ENCODE data around the gene NXPH3. TPM values are rescaled to one million over a fixed set of nuclear protein-coding genes. Genes with fewer than 3 reads are reported as not detected.

NXPH3 gene
- total and polyA plus RNA-seq, 10 of the 15 experiments (the other 5 are each of a cell fraction or from before 2014, with no cell fraction given): 0.08 to 0.35 (median 0.12) TPM; not detected in 2

GRCh38 chr17:49567871-49568694 is 7.6 kb upstream of the NXPH3 start (continued):
- peak; percentile 42; the same call in 1 of the 2 replicates for TF ChIP-seq YY1 (IDR thresholded peaks at IDR 0.05; ENCODE audit: low read depth, low read length)
- TF ChIP-seq RELA (IDR thresholded peaks at IDR 0.05; ENCODE audit: borderline replicate concordance, partially characterized antibody): peak; percentile 55
- TF ChIP-seq ZNF207 (IDR thresholded peaks at IDR 0.05; ENCODE audit: borderline replicate concordance): 0 out of 2 replicates have a peak, but pooled peaks have one; percentile 43
- TF ChIP-seq PAX5 (IDR thresholded peaks at IDR 0.05; ENCODE audit: borderline replicate concordance, low read depth, low read length): no peak
- TF ChIP-seq ATF2 (IDR thresholded peaks at IDR 0.05; ENCODE audit: low read length): no peak
- no peak for TF ChIP-seq ZNF687 (IDR thresholded peaks at IDR 0.05)
- TF ChIP-seq ZBTB33 (IDR thresholded peaks at IDR 0.05): no peak
- TF ChIP-seq, protein P1, sequence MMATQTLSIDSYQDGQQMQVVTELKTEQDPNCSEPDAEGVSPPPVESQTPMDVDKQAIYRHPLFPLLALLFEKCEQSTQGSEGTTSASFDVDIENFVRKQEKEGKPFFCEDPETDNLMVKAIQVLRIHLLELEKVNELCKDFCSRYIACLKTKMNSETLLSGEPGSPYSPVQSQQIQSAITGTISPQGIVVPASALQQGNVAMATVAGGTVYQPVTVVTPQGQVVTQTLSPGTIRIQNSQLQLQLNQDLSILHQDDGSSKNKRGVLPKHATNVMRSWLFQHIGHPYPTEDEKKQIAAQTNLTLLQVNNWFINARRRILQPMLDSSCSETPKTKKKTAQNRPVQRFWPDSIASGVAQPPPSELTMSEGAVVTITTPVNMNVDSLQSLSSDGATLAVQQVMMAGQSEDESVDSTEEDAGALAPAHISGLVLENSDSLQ (IDR thresholded peaks at IDR 0.05): peak; percentile 46; the same call in 1 of the 2 replicates
- TF ChIP-seq DPF2 (IDR thresholded peaks at IDR 0.05): 0 out of 2 replicates have a peak, but pooled peaks have one; percentile 43
- TF ChIP-seq MTA2 (IDR thresholded peaks at IDR 0.05; ENCODE audit: low read depth): peak; percentile 22; the same call in 1 of the 2 replicates
- TF ChIP-seq NKRF (conservative IDR thresholded peaks at IDR 0.05): 0 out of 2 replicates have a peak, but pooled peaks have one; percentile 45
- TF ChIP-seq, protein P2, sequence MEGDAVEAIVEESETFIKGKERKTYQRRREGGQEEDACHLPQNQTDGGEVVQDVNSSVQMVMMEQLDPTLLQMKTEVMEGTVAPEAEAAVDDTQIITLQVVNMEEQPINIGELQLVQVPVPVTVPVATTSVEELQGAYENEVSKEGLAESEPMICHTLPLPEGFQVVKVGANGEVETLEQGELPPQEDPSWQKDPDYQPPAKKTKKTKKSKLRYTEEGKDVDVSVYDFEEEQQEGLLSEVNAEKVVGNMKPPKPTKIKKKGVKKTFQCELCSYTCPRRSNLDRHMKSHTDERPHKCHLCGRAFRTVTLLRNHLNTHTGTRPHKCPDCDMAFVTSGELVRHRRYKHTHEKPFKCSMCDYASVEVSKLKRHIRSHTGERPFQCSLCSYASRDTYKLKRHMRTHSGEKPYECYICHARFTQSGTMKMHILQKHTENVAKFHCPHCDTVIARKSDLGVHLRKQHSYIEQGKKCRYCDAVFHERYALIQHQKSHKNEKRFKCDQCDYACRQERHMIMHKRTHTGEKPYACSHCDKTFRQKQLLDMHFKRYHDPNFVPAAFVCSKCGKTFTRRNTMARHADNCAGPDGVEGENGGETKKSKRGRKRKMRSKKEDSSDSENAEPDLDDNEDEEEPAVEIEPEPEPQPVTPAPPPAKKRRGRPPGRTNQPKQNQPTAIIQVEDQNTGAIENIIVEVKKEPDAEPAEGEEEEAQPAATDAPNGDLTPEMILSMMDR (IDR thresholded peaks at IDR 0.05 in 2 of 3, conservative IDR thresholded peaks at IDR 0.05 in 1 of 3; ENCODE audit: control insufficient read depth in 2 of 3, extremely low read depth in 1 of 3, insufficient read depth in 1 of 3, low read depth in 3 of 3, low read length in 3 of 3): peak; percentile 94 to 97 (median 96)
- no peak for TF ChIP-seq SP1 (IDR thresholded peaks at IDR 0.05; ENCODE audit: low read depth, low read length)
- no peak for TF ChIP-seq ATF7 (IDR thresholded peaks at IDR 0.05; ENCODE audit: low read depth)
- TF ChIP-seq LARP7 (IDR thresholded peaks at IDR 0.05): peak; percentile 65; the same call in 1 of the 2 replicates
- no peak for TF ChIP-seq RAD51 (IDR thresholded peaks at IDR 0.05)

Measured in GM12878 (cell line).